ENCODE data around the gene CDR2.

The CDR2 gene

GRCh38 chr16:22395960-22396359 lies 21.5 kb upstream of the CDR2 start:
- no peaks in the 10 kb centered on the region for H3K36me3 ChIP-seq (replicated peaks)
- peaks cover 5% of the 10 kb centered on the region for H3K4me1 ChIP-seq
- DNase-seq (ENCODE audit: low spot score in 2 of 2), result no peak
- in situ Hi-C loops (cut with MboI; ENCODE audit: low sequenced_read_pairs), result no loop called here
- H3K27me3 ChIP-seq (ENCODE audit: low read depth), result no peaks in the 10 kb centered on the region
- H3K4me3 ChIP-seq, result no peak overlapping the region
- H3K9me3 ChIP-seq, result no peaks in the 10 kb centered on the region

DNA sequence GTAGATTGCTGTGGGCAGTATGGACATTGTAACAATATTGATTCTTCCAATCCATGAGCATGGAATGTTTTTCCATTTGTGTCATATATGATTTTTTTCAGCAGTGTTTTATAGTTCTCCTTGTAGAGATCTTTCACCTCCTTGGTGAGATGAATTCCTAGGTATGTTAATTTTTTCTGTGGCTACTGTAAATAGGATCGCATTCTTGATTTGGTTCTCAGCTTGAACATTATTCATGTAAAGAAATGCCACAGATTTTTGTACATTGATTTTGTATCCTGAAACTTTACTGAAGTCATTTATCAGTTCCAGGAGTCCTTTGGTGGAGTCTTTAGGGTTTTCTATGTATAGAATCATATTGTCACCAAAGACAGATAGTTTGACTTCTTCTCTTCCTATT lies 19.7 kb upstream of the CDR2 start:
- Histone ChIP-seq H3K4me1 (peaks cover 5% of the 10 kb centered on the region), H3K9me3 (no peaks in the 10 kb centered on the region), H3K27me3 (ENCODE audit: low read depth) (no peaks in the 10 kb centered on the region), H3K4me3 (no peak overlapping the region), H3K36me3 (replicated peaks) (no peaks in the 10 kb centered on the region)
- no peak for DNase-seq (ENCODE audit: low spot score in 2 of 2)
- in situ Hi-C loops (cut with MboI; ENCODE audit: low sequenced_read_pairs), result no loop called here

DNA sequence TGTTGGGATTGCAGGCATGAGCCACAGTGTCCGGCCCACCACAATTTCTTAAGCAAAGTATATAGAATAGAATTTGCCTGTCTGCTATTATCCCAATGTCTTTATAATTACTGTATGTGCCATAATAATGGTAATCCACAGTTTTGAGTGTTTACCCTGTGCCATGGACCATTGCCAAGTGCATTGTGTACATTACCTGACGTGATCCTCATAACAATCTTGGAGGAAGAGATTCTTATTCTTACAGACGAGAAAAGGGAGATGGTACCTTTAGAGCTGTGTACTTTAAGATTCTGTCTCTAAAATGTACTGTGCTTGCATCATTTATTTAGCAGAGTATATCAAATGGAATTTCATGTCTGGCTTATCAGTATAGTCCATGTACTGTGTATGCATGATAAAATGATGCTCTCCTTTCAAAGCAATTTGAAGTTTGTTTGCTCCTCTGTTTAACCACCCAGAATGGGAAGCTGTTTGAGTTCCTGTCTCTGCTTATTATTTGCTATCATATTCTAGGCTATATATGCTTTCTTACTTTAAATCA lies 13.8 kb upstream of the CDR2 start:
- Histone ChIP-seq H3K4me3 (no peak overlapping the region), H3K4me1 (no peaks in the 10 kb centered on the region), H3K9me3 (no peaks in the 10 kb centered on the region), H3K36me3 (replicated peaks) (no peaks in the 10 kb centered on the region), H3K27me3 (ENCODE audit: low read depth) (no peaks in the 10 kb centered on the region)
- no peak for DNase-seq (ENCODE audit: low spot score in 2 of 2)
- in situ Hi-C loops (cut with MboI; ENCODE audit: low sequenced_read_pairs), result no loop called here

- Histone ChIP-seq H3K4me1 (no peaks in the 10 kb centered on the region), H3K9me3 (no peaks in the 10 kb centered on the region), H3K36me3 (replicated peaks) (no peaks in the 10 kb centered on the region), H3K27me3 (ENCODE audit: low read depth) (no peaks in the 10 kb centered on the region), H3K4me3 (no peak overlapping the region)
- DNase-seq (ENCODE audit: low spot score in 2 of 2), result no peak
- in situ Hi-C loops (cut with MboI; ENCODE audit: low sequenced_read_pairs), result no loop called here
These were observed 12.6 kb upstream of the CDR2 start for GRCh38 chr16:22386976-22387375.

GRCh38 chr16:22385196-22385595 lies 10.8 kb upstream of the CDR2 start:
- Histone ChIP-seq H3K4me1 (no peaks in the 10 kb centered on the region), H3K27me3 (ENCODE audit: low read depth) (no peaks in the 10 kb centered on the region), H3K4me3 (no peak overlapping the region), H3K36me3 (replicated peaks) (no peaks in the 10 kb centered on the region), H3K9me3 (no peaks in the 10 kb centered on the region)
- in situ Hi-C loops (cut with MboI; ENCODE audit: low sequenced_read_pairs), result no loop called here
- DNase-seq (ENCODE audit: low spot score in 2 of 2), result no peak

DNA sequence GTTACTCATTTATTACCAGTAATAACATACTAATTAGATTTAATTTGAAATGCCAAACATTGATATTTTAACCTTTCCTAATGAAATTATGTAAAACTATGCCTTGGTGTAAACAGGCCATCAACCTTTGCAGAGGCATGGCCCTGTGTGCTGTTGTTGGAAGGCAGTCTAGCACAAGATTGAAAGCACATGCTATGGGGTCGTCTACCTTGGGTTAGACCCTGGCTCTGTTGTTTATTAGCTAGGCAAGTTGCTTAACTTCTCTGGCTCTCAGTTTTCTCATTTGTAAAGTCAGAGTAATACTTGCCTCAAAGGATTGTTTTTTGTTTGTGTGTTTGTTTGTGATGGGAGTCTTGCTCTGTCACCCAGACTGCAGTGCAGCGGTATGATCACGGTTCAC lies 9.4 kb upstream of the CDR2 start:
- H3K9me3 ChIP-seq, result no peaks in the 10 kb centered on the region
- H3K27me3 ChIP-seq (ENCODE audit: low read depth), result no peaks in the 10 kb centered on the region
- H3K4me1 ChIP-seq, result no peaks in the 10 kb centered on the region
- no peak overlapping the region for H3K4me3 ChIP-seq
- no peaks in the 10 kb centered on the region for H3K36me3 ChIP-seq (replicated peaks)
- DNase-seq (ENCODE audit: low spot score in 2 of 2), result no peak
- in situ Hi-C loops (cut with MboI; ENCODE audit: low sequenced_read_pairs), result no loop called here

GRCh38 chr16:22381392-22381791 lies 7.0 kb upstream of the CDR2 start:
- no peak for DNase-seq (ENCODE audit: low spot score in 2 of 2)
- H3K36me3 ChIP-seq (replicated peaks), result no peaks in the 10 kb centered on the region
- no peak overlapping the region for H3K4me3 ChIP-seq
- H3K4me1 ChIP-seq, result no peaks in the 10 kb centered on the region
- H3K27me3 ChIP-seq (ENCODE audit: low read depth), result no peaks in the 10 kb centered on the region
- H3K9me3 ChIP-seq, result no peaks in the 10 kb centered on the region
- in situ Hi-C loops (cut with MboI; ENCODE audit: low sequenced_read_pairs), result no loop called here

DNA sequence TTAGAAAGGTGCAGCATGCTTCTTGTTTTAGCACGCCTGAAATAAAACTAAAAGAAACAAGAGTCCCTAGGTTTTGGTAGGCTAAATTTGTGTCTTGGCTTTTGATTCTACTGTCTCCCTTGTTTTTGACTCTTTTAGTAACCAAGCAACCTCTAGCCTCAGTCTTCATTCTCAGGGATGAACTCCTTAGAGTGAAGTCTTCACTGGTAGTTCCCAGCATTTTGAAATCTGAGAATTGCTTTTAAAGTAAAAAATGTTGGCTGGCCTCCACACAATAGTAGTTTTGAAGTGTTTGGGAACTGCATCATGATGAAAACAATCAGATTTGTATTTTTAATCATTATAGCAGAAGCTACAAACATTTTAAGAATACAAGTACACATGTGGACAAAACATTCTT lies 6.1 kb upstream of the CDR2 start:
- DNase-seq (ENCODE audit: low spot score in 2 of 2), result no peak
- in situ Hi-C loops (cut with MboI; ENCODE audit: low sequenced_read_pairs), result no loop called here
- no peaks in the 10 kb centered on the region for H3K27me3 ChIP-seq (ENCODE audit: low read depth)
- peaks cover under 1% of the 10 kb centered on the region; the same call in 1 of the 2 replicates for H3K4me1 ChIP-seq
- no peaks in the 10 kb centered on the region for H3K36me3 ChIP-seq (replicated peaks)
- no peaks in the 10 kb centered on the region for H3K9me3 ChIP-seq
- H3K4me3 ChIP-seq, result no peak overlapping the region

- Histone ChIP-seq H3K27me3 (ENCODE audit: low read depth) (no peaks in the 10 kb centered on the region), H3K36me3 (replicated peaks) (no peaks in the 10 kb centered on the region), H3K4me1 (peaks cover 3% of the 10 kb centered on the region), H3K9me3 (no peaks in the 10 kb centered on the region), H3K4me3 (no peak overlapping the region)
- no peak for DNase-seq (ENCODE audit: low spot score in 2 of 2)
- in situ Hi-C loops (cut with MboI; ENCODE audit: low sequenced_read_pairs), result no loop called here
These were observed 5.2 kb upstream of the CDR2 start for GRCh38 chr16:22379656-22380055.

- no peak overlapping the region for H3K4me3 ChIP-seq
- in situ Hi-C loops (cut with MboI; ENCODE audit: low sequenced_read_pairs), result no loop called here
- H3K36me3 ChIP-seq (replicated peaks), result peaks cover 6% of the 10 kb centered on the region
- H3K9me3 ChIP-seq, result no peaks in the 10 kb centered on the region
- no peak for DNase-seq (ENCODE audit: low spot score in 2 of 2)
- no peaks in the 10 kb centered on the region for H3K27me3 ChIP-seq (ENCODE audit: low read depth)
- peaks cover 8% of the 10 kb centered on the region for H3K4me1 ChIP-seq
These were observed 1.7 kb upstream of the CDR2 start for GRCh38 chr16:22375963-22376640.

DNA sequence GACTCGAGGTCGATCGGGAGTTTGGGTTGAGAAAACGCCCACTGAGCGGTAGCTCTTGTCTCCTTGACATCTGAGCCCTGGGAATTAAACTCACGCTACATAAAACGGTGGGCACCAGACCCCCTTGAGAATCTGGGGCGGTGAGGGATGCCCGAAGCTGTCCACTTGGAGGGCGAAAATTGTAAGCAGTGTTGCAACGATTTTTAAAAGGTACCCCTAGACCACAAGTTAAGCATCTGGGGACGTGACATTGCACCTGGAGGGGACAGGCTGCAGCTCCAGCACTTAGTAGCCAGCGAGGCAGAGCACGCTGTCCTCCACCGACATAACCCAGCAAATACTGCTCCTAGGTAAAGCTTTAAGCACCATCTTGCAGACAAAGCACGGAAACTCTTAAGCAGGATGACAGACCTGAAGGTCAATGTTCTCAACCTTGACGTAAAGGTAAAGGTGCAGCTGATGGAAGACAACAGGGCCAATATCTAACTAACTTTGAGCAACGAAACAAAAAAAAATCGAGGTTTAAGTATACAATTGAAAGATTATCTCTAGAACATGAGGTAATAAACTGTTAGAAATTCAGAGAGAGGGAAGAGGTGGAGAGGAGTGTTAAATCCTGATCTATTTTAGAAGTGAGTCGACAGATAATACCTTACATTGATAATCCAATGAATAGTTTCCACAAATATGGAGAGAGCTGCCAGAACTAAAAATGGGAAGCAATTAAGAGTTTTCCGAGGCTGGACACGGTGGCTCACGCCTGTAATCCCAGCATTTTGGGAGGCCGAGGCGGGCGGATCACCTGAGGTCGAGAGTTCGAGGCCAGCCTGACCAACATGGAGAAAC lies 921 bp upstream of the CDR2 start:
- peak overlapping the region; percentile 72 for H3K4me3 ChIP-seq
- peaks cover 6% of the 10 kb centered on the region for H3K36me3 ChIP-seq (replicated peaks)
- in situ Hi-C loops (cut with MboI; ENCODE audit: low sequenced_read_pairs), result no loop called here
- no peaks in the 10 kb centered on the region for H3K27me3 ChIP-seq (ENCODE audit: low read depth)
- no peak for DNase-seq (ENCODE audit: low spot score in 2 of 2)
- no peaks in the 10 kb centered on the region for H3K9me3 ChIP-seq
- H3K4me1 ChIP-seq, result peaks cover 10% of the 10 kb centered on the region

GRCh38 chr16:22373662-22374310 lies 633 bp downstream of the CDR2 start:
- peaks cover 16% of the 10 kb centered on the region for H3K4me1 ChIP-seq
- peak in 1 of 2 experiments; percentile 59 for DNase-seq (ENCODE audit: low spot score in 2 of 2)
- H3K9me3 ChIP-seq, result no peaks in the 10 kb centered on the region
- in situ Hi-C loops (cut with MboI; ENCODE audit: low sequenced_read_pairs), result no loop called here
- no peaks in the 10 kb centered on the region for H3K27me3 ChIP-seq (ENCODE audit: low read depth)
- peaks cover 7% of the 10 kb centered on the region for H3K36me3 ChIP-seq (replicated peaks)
- H3K4me3 ChIP-seq, result peak overlapping the region; percentile 72

DNA sequence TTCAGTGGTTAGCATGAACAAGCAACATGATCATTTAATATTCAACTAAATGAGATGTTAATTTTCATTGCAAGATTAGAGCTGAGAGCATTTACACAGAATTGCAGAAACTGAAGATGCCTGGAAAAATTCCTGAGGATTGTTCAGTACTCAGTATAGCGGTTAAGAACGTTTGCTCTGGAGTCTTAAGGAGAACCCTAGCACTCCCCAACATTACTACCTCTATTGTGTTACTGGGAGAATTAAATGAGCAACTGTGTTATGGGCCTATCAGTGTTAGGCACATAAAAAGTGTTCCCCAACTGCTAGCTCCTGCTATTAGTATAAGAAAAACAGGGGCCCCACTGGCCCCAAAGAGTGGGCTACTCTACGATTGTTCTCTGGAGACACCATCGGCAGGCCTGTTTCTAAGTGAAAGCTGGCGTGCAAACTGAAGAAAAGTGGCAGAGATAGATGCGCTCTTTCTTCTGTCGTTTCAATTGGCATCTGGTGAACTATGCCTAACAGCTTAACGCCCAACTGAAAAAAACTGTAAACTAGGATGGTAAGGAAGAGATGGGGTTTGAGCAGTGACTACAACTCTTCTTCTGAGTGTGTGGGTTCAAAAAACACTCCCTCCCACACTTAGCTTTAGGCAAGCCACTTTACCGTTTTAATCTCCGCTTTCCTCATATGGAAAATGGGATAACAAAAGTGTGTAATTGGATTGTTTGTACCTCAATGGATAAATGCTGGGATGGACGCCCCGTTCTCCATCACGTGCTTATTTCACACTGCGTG lies 1.3 kb downstream of the CDR2 start:
- H3K9me3 ChIP-seq, result no peaks in the 10 kb centered on the region
- peak overlapping the region; percentile 72 for H3K4me3 ChIP-seq
- peaks cover 11% of the 10 kb centered on the region for H3K36me3 ChIP-seq (replicated peaks)
- no peak for DNase-seq (ENCODE audit: low spot score in 2 of 2)
- peaks cover 16% of the 10 kb centered on the region for H3K4me1 ChIP-seq
- no peaks in the 10 kb centered on the region for H3K27me3 ChIP-seq (ENCODE audit: low read depth)
- in situ Hi-C loops (cut with MboI; ENCODE audit: low sequenced_read_pairs), result no loop called here

All from HAP-1 (cell line).